ENCODE results near the gene MORN1. TPM values are rescaled to one million over a fixed set of nuclear protein-coding genes. Genes with fewer than 3 reads are reported as not detected.

Gene MORN1
- polyA plus RNA-seq, 3 donors = 13.8 to 19.9 (median 17.9) TPM

- no peak for DNase-seq
These were observed 114.4 kb downstream of the MORN1 start for GRCh38 chr1:2276803-2277580.

GRCh38 chr1:2275796-2276536, 115.4 kb downstream of the MORN1 start:
- no peak for DNase-seq

GRCh38 chr1:2274929-2275475, 116.4 kb downstream of the MORN1 start:
- DNase-seq = no peak

GRCh38 chr1:2274231-2274928, 117.0 kb downstream of the MORN1 start:
- DNase-seq = no peak

GRCh38 chr1:2273401-2274090, 117.8 kb downstream of the MORN1 start:
- no peak for DNase-seq

GRCh38 chr1:2272686-2273400, 118.5 kb downstream of the MORN1 start:
- no peak for DNase-seq

GRCh38 chr1:2271841-2272655, 119.3 kb downstream of the MORN1 start:
- DNase-seq = no peak

Other genes with a start within 250 kb of the MORN1 start
- gene FAAP20, start 196.8 kb downstream of the MORN1 start, polyA plus RNA-seq (ENCODE audit: insufficient read length in 3 of 3) = 10 to 100 TPM; 41.5 to 63.2 (median 58.1) TPM
- gene SKI, start 163.2 kb downstream of the MORN1 start, polyA plus RNA-seq (ENCODE audit: insufficient read length in 3 of 3) = 10 to 100 TPM; 57.2 to 59.0 (median 57.4) TPM
- gene RER1, start 287 bp upstream of the MORN1 start, polyA plus RNA-seq (ENCODE audit: insufficient read length in 3 of 3) = 100 to 1,000 TPM; 119 to 127 (median 122) TPM
- gene PEX10, start 21.0 kb upstream of the MORN1 start, polyA plus RNA-seq (ENCODE audit: insufficient read length in 3 of 3) = 10 to 100 TPM; 25.2 to 32.0 (median 28.3) TPM
- gene PLCH2, start 84.7 kb upstream of the MORN1 start, polyA plus RNA-seq (ENCODE audit: insufficient read length in 3 of 3) = 1 to 10 TPM; 1.5 to 1.8 (median 1.7) TPM
- 10 to 100 TPM; 28.4 to 33.0 (median 29.0) TPM for gene PANK4, start 135.0 kb upstream of the MORN1 start, polyA plus RNA-seq (ENCODE audit: insufficient read length in 3 of 3)
- under 1 TPM; 0.52 to 0.87 (median 0.58) TPM for gene HES5, start 138.7 kb upstream of the MORN1 start, polyA plus RNA-seq (ENCODE audit: insufficient read length in 3 of 3)
- 10 to 100 TPM; 21.0 to 27.7 (median 23.8) TPM for gene TNFRSF14, start 164.8 kb upstream of the MORN1 start, polyA plus RNA-seq (ENCODE audit: insufficient read length in 3 of 3)
- gene PRXL2B, start 195.2 kb upstream of the MORN1 start, polyA plus RNA-seq (ENCODE audit: insufficient read length in 3 of 3) = 10 to 100 TPM; 39.7 to 50.5 (median 48.7) TPM
- 1 to 10 TPM; 3.2 to 3.7 (median 3.3) TPM for gene MMEL1, start 241.5 kb upstream of the MORN1 start, polyA plus RNA-seq (ENCODE audit: insufficient read length in 3 of 3)

Data from renal pelvis (tissue), 4 donors.